MM.1S (cell line): ENCODE results near the gene LZTS2.

ENCODE experiments used
- CTCF ChIP-seq: fragments of 300-600 bp; sonication (generic); IDR thresholded peaks from 2 replicates; pipeline ENCODE4 v1.5.1; 2016; ENCODE audit warnings: antibody characterized with exemption, low read length, mixed read lengths
- EZH2 ChIP-seq: fragments of 300-600 bp; sonication (generic); optimal IDR thresholded peaks from 2 replicates; pipeline ENCODE3; 2017; ENCODE audit warnings: low read depth, mild to moderate bottlenecking, antibody characterized with exemption, low read length, mixed read lengths

GRCh38 chr10:100986623-100986951 is 13.0 kb upstream of the LZTS2 start:
- TF ChIP-seq CTCF, result no peak
- TF ChIP-seq EZH2, result no peak
